HG02610 (cell line): ENCODE data around the gene OXER1.
A peak's percentile ranks its signal among the peaks of the same experiment; 100 is the strongest.

Source experiments
- ATAC-seq: cut with Tn5 transposase; IDR thresholded peaks from one replicate; pipeline ENCODE4 v1.9.1; 2021; ENCODE audit warnings: mild to moderate bottlenecking, moderate library complexity; ENCODE audit not compliant: unreplicated experiment

OXER1 gene, protein sequence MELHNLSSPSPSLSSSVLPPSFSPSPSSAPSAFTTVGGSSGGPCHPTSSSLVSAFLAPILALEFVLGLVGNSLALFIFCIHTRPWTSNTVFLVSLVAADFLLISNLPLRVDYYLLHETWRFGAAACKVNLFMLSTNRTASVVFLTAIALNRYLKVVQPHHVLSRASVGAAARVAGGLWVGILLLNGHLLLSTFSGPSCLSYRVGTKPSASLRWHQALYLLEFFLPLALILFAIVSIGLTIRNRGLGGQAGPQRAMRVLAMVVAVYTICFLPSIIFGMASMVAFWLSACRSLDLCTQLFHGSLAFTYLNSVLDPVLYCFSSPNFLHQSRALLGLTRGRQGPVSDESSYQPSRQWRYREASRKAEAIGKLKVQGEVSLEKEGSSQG

DNA sequence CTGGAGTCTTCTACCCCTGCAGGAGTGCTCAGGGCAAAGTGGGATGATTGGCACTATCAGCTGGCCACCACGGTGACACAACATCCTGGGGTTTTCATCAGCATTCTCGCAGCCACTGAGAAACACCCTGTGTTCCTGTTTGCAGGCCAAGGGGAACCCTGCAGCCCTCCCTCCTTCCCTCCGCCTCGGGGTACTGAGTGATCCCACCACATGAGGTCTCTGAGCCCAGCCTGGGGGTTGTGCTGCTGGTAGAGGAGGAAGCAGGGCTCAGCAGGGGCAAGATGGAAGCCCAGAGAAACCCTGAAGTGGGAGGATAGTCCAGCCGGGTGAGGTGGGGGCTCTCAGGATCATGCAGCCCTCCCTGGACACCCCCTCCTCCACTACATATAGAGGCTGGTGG lies at the start of gene OXER1:
OXER1 (minus strand) TSS at position 40 of the 400 bp plus-strand sequence. CDS start 73 bp downstream, outside the sequence.
- ATAC-seq = no peak

DNA sequence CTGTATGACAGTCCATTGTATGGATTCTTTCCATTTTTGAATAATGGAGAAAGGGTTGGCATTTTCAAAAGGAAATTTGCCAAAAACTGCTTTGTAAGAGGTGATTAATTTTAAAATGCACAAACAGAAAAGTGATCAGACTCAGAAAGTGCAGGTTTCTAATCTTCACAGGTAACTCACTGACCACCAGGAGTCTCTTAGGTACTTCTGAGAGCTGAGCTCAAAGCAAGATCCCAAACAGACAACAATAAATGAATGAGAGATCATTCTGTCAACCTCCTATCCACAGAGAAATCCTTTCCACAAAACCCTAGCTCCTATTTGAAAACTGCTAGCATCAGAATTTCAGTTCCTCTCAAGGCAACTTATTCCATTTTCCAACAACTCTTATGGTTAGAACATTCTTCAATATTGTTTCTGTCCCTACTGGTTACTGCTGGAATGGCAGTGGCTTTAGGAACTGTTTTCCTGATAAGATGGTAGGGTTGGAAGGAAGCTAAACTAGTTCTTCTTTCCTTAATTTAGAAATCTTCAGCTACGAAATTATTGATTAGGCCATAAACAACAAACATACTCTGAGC lies 49.1 kb upstream of the OXER1 start:
- no peak for ATAC-seq

DNA sequence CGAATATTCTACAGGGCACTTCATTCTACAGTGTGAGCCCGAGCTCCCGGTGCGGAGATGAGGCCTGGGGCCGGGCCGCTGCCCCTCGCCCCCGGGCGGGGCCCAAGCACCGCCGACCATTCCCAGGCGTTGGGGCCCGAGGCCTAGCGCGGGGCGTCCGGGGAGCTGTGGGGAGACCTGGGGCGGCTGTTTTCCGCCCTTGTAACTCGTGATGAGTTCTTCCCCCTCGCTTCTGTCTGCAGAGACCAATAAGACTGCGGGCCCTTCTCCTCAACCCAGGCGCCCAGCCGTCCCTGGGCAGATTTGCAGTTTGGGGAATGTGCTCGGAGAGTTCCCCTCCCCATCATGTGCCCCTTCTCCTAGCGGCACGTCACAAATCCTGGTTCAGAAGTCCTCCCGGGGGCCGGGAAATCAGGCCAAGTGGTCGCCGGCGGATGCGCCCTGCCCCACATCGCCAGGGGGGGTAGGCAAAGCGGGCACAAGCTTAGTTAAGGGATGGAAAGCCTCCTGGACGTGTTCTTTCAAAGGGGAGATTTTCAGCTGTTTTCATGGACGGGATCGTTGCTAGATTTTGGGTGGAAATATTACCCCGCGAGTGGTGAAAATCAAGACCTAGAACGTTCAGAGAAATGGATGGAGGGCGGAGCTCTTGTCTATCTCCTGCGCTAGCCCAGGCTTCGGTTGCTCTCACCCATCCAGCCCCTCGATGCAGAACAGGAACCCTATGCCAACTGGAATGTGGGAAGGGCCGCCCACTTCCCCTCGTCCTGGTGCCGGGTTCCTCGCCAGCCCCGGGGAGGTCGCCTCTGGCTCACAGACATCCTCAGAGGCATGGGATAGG lies 47.3 kb upstream of the OXER1 start:
- peak; percentile 14 for ATAC-seq

DNA sequence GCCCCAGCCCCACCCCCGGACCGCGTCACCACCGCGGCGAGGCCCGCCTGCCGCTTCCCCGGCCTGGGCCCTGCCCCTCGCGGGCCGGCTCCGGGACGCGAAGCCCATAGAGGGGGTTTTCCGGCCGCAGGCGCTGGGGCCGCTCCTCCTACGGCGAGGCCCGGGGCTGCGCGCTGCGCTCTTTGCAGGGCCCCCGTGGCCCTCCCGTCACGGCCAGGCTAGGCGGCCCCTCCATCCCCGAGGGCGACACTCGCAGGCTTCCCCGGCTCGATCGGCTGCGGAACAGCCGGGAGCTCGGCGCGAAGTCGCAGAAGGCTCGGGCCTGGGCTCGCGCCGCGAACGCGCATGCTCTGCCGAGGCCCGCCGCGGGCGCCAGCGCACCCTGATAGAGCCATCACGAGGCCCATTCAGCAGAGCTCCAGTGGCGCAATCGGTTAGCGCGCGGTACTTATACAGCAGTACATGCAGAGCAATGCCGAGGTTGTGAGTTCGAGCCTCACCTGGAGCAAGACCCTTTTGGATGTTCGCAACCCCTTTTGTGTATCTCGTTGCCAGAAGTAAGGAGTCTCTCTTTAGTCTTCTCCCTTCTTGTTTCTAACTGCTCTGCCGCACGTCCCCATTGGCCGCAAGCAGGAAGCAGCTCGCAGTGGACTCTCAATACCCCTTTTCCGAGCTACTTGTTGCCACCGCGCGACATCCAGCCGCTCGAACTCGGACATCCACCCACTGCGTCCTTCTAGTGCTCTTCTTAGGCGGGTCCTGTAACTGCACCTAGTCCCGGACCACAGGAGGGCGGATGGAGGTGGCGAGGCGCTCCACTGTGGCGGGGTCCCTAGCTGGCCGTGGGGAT lies 46.4 kb upstream of the OXER1 start:
- ATAC-seq = peak; percentile 79

DNA sequence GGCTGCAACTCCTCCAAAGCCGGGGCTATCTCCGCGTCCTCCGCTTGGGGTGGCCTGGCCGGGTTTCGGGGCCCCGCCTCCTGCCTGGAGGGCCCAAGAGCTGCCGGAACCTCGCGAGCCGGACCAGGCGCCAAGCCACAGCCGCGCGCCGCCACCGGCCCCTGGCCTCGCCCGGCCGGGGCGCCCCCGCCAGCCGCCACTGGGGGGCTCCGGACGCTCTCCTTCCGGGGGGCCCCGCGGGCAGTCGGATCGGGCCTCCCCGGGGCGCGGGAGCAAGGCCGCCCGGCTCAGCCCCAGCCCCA lies 45.8 kb upstream of the OXER1 start:
- peak; percentile 40 for ATAC-seq

DNA sequence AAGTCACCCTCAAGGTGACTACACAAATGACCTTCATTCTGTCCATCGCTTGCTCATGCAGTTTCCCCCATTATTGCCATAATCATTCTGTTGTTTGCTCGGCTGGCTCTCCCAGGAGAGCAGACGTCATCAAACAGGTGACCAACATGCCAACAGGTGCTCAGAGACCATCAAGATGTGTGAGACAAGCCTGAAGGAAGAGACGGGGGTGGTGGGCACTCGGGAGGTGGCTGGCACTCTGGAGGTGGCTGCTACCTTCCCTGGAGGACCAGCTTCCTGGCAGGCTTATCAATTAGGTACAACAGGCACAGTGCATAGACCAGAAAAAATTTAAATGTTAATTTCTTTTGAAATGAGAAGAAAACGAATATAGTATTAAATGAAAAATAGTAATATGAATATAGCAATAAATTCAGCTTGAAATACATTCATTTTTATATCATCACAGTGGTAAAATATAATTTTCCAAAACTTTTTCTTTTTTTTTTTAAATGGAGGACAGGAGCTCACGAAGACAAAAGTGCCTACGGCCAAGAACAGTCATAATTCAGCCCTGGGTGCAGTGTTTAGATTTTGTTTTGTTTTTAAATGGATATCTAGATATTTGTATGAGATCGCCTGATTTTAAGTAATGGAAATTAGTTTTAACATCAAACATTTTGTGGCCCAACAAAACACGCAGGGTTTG lies 45.3 kb upstream of the OXER1 start:
- ATAC-seq = no peak

DNA sequence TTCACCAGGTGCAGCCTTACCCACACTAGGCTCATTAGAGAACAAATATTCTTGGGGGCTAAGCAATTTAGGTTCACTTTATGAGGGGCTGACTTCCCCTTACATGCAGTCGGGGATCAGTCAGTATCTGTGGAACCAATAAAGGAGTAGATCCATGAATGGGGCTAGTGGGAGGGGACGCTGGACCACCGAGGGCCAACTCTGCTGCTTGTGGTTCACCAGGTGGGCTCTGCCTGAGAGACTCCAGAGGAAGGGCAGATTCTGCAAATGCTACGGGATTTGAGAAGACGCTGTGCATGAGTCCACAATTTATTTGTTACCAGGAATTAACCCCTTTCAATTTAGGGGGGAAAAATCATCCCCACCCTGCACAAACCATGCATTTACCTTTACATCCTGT lies 44.4 kb upstream of the OXER1 start:
- ATAC-seq = no peak

DNA sequence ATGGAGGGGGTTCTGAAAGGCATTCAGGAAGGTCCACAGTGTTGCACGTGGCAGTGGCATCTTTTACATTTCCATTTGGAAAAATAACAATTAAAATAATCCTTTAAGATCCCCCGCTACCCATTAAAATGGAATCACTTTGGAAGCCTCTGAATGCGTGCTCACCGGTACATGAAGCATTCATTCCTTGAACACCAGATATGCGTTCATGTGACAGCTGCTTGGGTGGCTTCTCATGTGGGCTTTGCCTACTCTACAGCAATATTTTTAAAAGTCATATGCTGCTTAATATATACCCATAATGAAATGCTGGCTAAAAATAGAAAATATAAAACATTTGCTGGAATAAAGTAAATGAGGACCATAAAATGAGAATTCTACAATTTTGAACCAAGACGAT lies 42.9 kb upstream of the OXER1 start:
- ATAC-seq = no peak

DNA sequence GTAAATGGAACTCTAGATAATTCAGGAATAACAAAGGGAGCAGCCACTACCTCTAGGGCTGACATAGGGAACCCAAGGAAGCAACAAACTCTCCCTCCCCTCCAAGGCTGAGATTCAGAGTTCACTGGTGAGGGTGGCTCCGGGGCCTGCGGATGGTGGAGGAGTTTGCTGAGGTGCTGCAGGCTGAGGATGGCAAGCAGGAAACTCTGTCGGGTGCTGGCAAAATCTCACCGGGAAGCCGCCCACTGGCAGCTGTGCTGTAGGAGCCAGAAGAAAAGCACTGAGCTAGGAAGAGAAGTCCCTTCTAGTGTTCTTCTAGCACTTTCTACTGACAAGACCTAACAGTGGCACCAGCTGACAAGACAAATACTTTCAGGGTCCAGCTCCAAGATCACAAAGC lies 41.0 kb upstream of the OXER1 start:
- no peak for ATAC-seq

DNA sequence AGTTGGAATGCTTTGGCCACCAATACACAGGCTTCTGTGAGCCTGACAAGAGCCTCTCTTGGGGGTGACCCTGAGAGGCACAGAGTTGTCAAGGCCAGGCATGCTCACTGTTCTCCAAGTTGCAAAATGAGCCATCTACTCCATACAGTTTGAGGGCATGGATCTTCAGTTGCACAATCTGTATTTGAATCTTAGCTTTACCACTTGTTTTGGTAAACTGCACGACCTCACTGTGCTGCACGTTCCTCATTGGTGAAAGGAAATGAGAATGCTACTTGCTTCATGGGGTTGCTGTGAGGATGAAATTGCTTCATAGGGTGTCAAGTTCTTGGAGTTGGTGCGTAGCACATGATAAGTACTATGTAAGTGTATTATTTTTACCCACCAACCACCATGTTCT lies 40.4 kb upstream of the OXER1 start:
- no peak for ATAC-seq

DNA sequence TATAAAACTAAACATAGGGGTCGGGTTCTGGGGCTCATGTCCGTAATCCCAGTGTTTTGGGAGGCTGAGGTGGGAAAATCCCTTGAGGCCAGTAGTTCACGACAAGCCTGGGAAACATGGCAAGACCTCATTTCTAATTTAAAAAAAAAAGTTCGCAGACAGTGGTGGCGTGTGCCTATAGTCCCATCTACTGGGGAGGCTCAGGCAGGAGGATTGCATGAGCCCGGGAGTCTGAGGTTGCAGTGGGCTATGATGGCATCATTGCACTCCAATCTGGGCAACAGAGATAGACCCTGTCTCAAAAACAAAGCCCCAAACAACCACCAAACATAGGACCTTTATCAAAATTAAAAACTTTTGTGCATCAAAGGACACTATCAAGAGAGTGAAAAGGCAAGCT lies 38.2 kb upstream of the OXER1 start:
- no peak for ATAC-seq

DNA sequence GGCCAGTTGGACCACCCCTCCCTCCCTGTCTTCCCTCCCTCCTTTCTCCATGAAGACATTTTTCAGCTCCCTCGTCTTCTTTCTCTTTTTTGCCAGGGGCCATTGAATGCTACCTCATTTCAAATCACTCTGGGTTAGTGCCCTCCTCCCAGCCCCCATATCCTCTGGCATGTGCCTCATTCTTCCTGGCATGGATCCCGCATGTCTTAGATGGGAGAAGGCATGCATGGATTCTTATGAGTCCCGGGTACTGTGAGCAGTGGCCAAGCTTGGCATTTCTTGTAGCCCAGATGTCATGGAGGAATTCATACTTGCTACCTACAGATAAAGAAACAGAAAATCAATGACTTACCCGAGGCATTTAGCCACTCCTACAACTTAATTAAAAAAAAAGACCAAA lies 37.4 kb upstream of the OXER1 start:
- no peak for ATAC-seq

DNA sequence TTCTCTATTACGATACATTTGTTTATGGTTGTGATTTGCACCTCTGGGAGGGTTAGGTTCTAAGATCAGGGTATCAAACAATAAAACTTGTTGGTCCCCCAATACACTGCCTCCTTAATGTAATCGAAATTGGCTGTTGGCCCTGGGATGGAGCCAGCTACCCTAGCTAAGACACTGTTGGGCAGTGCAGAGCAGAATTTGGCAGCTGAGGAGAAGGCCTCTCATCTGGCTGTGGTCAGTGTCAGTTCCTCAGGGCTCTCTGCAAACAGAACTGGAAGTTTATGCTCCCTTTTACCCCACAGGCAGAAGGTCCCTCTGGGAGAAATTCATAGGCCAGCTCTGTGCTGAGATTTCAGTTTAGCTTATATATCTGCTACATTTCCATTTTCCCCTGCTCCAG lies 37.0 kb upstream of the OXER1 start:
- ATAC-seq = no peak

DNA sequence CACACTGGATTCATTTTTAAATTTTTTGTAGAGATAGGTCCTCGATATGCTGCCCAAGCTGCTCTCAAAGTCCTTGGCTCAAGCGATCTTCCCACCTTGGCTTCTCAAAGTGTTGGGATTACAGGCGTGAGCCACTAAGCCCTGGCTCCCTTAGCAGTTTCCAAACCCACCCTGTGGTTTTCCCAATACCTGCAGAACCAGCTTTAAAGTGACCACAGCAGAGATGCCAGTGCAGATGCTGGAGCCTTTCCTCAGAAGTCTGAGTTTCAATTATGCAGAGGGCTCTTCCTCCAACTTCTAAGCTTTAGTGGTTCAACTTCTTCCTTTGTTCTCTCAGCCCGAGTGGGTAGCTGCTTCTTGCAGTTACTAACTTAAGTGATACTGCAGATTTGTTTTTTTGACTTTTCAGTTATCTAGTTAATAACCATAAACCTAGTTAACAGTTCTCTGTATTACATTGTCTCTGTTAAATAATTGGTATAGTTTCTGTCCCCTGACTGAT lies 36.6 kb upstream of the OXER1 start:
- ATAC-seq = no peak

DNA sequence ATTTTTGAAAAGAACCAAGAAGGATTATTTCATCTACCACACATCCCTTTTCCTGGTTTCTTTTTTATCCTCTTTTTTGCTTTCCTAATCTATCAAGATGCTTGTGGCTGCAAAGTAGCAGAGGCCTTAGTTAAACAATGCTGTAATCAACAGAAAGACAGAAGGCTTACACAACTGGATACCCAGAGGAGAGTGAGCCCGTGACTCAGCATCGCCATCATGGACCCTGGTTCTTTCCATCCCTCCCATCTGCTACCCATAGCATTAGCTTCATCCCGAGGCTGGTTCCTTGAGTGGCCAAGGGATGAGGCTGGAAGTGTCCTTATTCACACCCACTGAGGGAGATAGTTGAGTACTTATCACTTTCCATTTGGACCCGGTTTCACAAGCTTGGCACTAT lies 35.9 kb upstream of the OXER1 start:
- no peak for ATAC-seq

DNA sequence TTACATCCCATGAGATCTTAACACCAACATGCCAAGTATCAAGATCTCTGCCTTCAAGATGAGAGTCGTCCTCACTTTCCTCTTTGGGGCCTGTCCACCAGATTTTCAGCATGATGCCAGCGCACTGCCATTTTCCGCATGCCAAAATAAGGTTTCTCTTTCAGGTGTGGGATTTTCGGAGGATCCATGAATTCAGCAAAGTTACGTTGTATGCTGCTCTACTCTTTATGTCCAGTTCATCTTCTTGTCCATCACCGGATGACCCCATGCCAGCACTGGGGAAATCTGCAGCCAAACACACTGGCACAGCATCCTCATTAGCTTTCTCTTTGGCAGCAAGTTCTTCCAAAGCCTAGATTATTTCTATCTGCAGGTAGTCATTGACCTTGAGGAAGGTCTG lies 33.3 kb upstream of the OXER1 start:
- ATAC-seq = no peak

DNA sequence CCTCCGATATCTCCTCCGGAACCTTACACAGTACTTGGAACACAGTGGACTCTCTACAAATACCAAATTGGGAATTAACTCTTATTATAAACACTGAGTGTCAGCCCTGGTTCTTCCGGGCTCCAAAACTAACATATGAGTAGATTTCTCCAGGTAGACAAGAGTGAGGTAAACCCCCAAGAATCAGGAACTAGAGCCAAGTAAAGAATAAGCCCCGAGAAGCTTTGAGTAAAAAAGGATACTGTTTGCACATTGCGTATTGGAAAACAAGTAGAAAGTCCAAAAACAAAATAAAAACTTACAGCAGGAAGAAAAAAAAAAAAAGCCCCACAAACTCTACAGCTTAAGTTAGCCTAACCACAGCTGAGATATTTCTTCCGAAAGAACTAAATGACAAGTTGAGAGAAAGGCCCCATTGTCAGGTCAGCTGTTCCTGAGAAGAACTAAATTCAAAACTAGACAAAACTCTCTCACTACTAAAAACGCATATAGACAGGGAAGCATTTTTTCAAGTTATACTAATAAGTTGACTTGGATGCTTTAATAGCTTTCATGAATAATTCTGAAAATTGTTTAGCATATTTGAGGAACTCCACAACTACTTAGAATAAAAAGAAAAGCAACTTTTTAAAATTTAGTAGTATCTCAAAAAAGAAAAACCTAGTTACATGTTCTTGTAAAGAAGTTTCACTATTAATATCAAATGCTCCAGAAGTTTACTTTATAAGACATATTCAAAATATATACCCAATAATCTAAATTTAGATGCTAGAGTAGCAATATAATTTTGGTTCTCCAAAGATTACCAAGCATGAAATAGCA lies 32.7 kb upstream of the OXER1 start:
- peak; percentile 62 for ATAC-seq

DNA sequence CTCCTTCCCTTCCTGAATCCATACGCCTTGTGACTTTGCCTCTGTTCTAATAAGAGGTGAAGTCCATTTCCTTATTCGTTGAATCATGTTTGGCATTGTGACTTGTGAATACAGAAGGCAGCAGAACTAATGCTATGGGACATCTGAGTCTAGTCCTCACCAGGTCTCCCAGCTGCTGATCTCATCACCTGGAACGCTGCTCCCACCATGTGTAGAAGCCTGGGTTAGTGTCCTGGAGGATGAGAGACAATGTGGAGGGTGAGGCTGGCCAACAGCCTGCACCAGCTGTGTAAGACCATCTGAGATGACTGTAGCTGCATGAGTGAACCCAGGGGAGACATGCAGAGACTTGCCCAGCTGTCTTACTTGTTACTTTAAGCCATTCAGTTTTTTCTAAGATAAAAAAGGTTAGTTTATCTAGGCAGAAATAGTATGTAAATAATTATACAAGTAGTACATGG lies 31.9 kb upstream of the OXER1 start:
- peak; percentile 49 for ATAC-seq

DNA sequence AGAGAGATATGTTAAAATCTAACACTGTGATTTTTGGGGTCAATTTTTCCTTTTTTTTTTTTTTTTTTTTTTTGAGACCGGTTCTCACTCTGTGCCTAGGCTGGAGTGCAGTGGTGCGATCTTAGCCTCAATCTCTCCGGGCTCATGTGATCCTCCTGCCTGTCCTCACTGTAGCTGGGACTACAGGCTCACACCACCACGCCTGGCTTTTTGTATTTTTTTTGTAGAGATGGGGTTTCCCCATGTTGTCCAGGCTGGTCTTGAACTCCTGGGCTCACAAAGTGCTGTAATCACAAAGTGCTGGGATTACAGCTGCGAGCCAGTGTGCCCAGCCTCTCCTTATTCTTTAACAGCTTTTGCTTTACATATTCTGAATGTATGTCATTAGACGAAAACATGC lies 31.3 kb upstream of the OXER1 start:
- no peak for ATAC-seq
